Cardiac fibroblast (primary cell): ENCODE results near the gene COBL.

Source experiments
- DNase-seq, 2 donors: peaks; one replicate each; pipeline versions ENCODE4 v3.0.0 to v3.0.0-alpha.2; 2010; ENCODE audit warnings: low read depth in 2 of 2
- H3K4me3 ChIP-seq, 2 donors: replicated peaks in 1 of 2; 1 replicate in 1 of 2; 2 replicates in 1 of 2; pipeline ENCODE4 v1.5.1; 2011; ENCODE audit warnings: low read depth in 2 of 2, low read length in 2 of 2, mild to moderate bottlenecking in 2 of 2, moderate library complexity in 1 of 2
- CTCF ChIP-seq: IDR thresholded peaks from one replicate; pipeline ENCODE4 v1.5.1; 2011; ENCODE audit warnings: low read depth, mild to moderate bottlenecking, low read length, inconsistent platforms

Gene COBL

GRCh38 chr7:51081270-51081890 is 235.2 kb downstream of the COBL start:
- TF ChIP-seq CTCF: no peak
- DNase-seq: no peak

GRCh38 chr7:51080622-51081269 is 235.9 kb downstream of the COBL start:
- no peak overlapping the region for H3K4me3 ChIP-seq
- DNase-seq: no peak
- TF ChIP-seq CTCF: no peak

More at GRCh38 chr7:51081270-51081890, 235.2 kb downstream of the COBL start:
- H3K4me3 ChIP-seq: no peak overlapping the region

- DNase-seq: no peak
These were observed 236.4 kb downstream of the COBL start for GRCh38 chr7:51080216-51080615.

GRCh38 chr7:51079494-51079893 is 237.1 kb downstream of the COBL start:
- DNase-seq: no peak
- no peak for TF ChIP-seq CTCF
- H3K4me3 ChIP-seq: no peak overlapping the region

More at GRCh38 chr7:51080216-51080615, 236.4 kb downstream of the COBL start:
- TF ChIP-seq CTCF: no peak
- no peak overlapping the region for H3K4me3 ChIP-seq

- TF ChIP-seq CTCF: no peak
- no peak overlapping the region for H3K4me3 ChIP-seq
- no peak for DNase-seq
These were observed 238.0 kb downstream of the COBL start for GRCh38 chr7:51078653-51079052.

GRCh38 chr7:51077987-51078370 is 238.6 kb downstream of the COBL start:
- no peak for DNase-seq
- no peak overlapping the region for H3K4me3 ChIP-seq
- TF ChIP-seq CTCF: no peak
